Mesenteric fat pad (tissue), 1 donor: ENCODE data around the gene POLR3B. TPM values are rescaled to one million over a fixed set of nuclear protein-coding genes. Genes with fewer than 3 reads are reported as not detected.

ENCODE experiments used
- DNase-seq: peaks from one replicate; pipeline ENCODE4 v3.0.0-alpha.2; 2020; ENCODE audit warnings: low spot score
- total RNA-seq: library from RNA; stranded (reverse); fragmentation: NEBNext Ultra II Directional; extraction: Animal tissue kit (Norgen Biotek cat#: 25700); gene quantifications from one replicate; pipeline ENCODE4 v1.2.1, GENCODE V29; 2021
- donor health status: DM: yes; HTN: yes; CAD: no.

The POLR3B gene
- total RNA-seq, 1 donor from 2014 or later = 11.8 TPM

GRCh38 chr12:106541201-106541600 is 183.7 kb downstream of the POLR3B start:
- DNase-seq = no peak

GRCh38 chr12:106551410-106551809 is 193.9 kb downstream of the POLR3B start:
- no peak for DNase-seq

- DNase-seq = no peak
Measured at GRCh38 chr12:106552228-106552627, 194.7 kb downstream of the POLR3B start.

Other genes with a start within 250 kb of the POLR3B start
- 54.4 TPM for gene NUAK1, start 218.8 kb upstream of the POLR3B start, total RNA-seq
- gene CKAP4, start 109.7 kb upstream of the POLR3B start, total RNA-seq = 46.0 TPM
- gene TCP11L2, start 55.0 kb upstream of the POLR3B start, total RNA-seq = 19.4 TPM
- 0.13 TPM for gene RFX4, start 225.3 kb downstream of the POLR3B start, total RNA-seq